GF-D8 (cell line): Measurements from ENCODE around the gene NT5M.
A peak's percentile ranks its signal among the peaks of the same experiment; 100 is the strongest.

Source experiments
- DNase-seq: peaks from one replicate; lab custom pipeline; 2025; lab: John Stamatoyannopoulos, UW

NT5M gene

GRCh38 chr17:17355426-17355825, 52.3 kb downstream of the NT5M start:
- no peak for DNase-seq

GRCh38 chr17:17356149-17356930, 53.2 kb downstream of the NT5M start:
- DNase-seq = no peak

GRCh38 chr17:17356931-17357270, 53.7 kb downstream of the NT5M start:
- no peak for DNase-seq

- no peak for DNase-seq
These were observed 55.0 kb downstream of the NT5M start for GRCh38 chr17:17358060-17358751.

- DNase-seq = no peak
These were observed 55.7 kb downstream of the NT5M start for GRCh38 chr17:17358866-17359265.

- no peak for DNase-seq
These were observed 56.1 kb downstream of the NT5M start for GRCh38 chr17:17359271-17359670.

- no peak for DNase-seq
These were observed 57.0 kb downstream of the NT5M start for GRCh38 chr17:17360087-17360730.

GRCh38 chr17:17361543-17361866, 58.3 kb downstream of the NT5M start:
- no peak for DNase-seq

GRCh38 chr17:17361867-17362539, 58.8 kb downstream of the NT5M start:
- no peak for DNase-seq

GRCh38 chr17:17362540-17362930, 59.4 kb downstream of the NT5M start:
- no peak for DNase-seq

- no peak for DNase-seq
These were observed 60.6 kb downstream of the NT5M start for GRCh38 chr17:17363638-17364337.

GRCh38 chr17:17364338-17364667, 61.1 kb downstream of the NT5M start:
- no peak for DNase-seq

GRCh38 chr17:17365476-17366110, 62.4 kb downstream of the NT5M start:
- peak; percentile 20 for DNase-seq

GRCh38 chr17:17366235-17366634, 63.1 kb downstream of the NT5M start:
- DNase-seq = no peak

GRCh38 chr17:17366941-17367875, 64.0 kb downstream of the NT5M start:
- peak; percentile 7 for DNase-seq

- DNase-seq = no peak
These were observed 64.8 kb downstream of the NT5M start for GRCh38 chr17:17367931-17368330.

- no peak for DNase-seq
These were observed 67.5 kb downstream of the NT5M start for GRCh38 chr17:17370711-17371110.

GRCh38 chr17:17372856-17373520, 69.8 kb downstream of the NT5M start:
- no peak for DNase-seq

- DNase-seq = no peak
These were observed 72.7 kb downstream of the NT5M start for GRCh38 chr17:17375841-17376240.

- DNase-seq = no peak
These were observed 73.2 kb downstream of the NT5M start for GRCh38 chr17:17376362-17376761.
